Measurements from ENCODE around the gene ERFL.
"Not testable (repeated sequence)": the region's sequence is repeated elsewhere in the genome, so short reads cannot be mapped to it uniquely, and the experiment has no call there.

ERFL gene

GRCh38 chr19:41939861-41940730 lies 11.8 kb upstream of the ERFL start:
- H3K27me3 ChIP-seq (ENCODE audit: control insufficient read depth, insufficient read depth, low read length) = peaks cover 56% of the 10 kb centered on the region
- H3K36me3 ChIP-seq (ENCODE audit: control insufficient read depth, insufficient read depth, low read length) = no peaks in the 10 kb centered on the region
- peak overlapping the region; percentile 61 for H3K4me3 ChIP-seq (ENCODE audit: low read depth, low read length)
- H3K4me1 ChIP-seq (ENCODE audit: control insufficient read depth, insufficient read depth, low read length) = no peaks in the 10 kb centered on the region
- H3K9ac ChIP-seq (ENCODE audit: low read depth, low read length) = no peak overlapping the region
- no peaks in the 10 kb centered on the region for H3K9me3 ChIP-seq (ENCODE audit: control insufficient read depth, insufficient read depth, low read length)

- peaks cover 61% of the 10 kb centered on the region for H3K27me3 ChIP-seq (ENCODE audit: control insufficient read depth, insufficient read depth, low read length)
- H3K9ac ChIP-seq (ENCODE audit: low read depth, low read length); H3K4me1 ChIP-seq (ENCODE audit: control insufficient read depth, insufficient read depth, low read length): not testable (repeated sequence)
Measured at GRCh38 chr19:41939209-41939608, 11.0 kb upstream of the ERFL start.

DNA sequence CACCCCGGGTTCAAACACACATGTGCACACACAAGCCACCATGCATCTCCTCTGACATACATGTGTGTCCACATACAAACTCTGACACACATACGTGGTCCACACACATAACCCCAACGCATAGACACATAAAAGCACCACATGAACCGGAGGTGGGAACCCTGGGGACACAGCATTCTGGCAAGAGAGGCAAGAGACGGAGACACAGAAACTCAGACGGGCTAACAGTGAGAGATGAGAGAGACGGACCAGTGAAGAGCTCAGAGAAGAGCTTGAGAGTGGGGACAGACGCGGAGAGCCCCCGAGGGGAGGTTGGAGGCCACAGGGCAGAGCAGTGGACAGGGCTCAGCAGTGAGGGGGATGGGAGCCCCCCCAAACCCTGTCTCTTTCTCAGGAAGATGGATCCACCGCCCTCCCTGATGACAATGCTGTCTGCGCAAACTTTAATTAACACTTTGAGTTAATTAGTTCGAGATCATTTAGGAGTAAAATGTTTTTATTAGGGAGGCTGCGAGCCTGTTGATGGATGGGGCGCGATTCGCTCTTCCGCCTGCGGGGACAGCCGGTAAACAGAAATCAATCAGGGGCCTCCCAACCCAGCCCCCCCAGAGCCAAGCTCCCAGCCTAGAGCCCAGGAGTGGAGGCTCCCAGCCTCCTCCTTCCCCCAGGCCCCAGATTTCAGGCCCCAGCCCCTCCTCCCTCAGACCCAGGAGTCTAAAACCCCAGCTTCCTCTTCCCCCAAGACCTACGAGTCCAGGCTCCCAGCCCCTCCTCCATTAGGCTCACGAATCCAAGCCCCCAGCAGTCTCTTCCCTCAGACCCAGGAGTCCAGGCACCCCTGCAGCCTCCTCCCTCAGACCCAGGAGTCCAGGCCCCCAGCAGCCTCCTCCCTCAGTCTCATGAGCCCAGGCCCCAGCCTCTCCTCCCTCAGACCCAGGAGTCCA lies 9.5 kb upstream of the ERFL start:
- no peak overlapping the region for H3K4me3 ChIP-seq (ENCODE audit: low read depth, low read length)
- H3K36me3 ChIP-seq (ENCODE audit: control insufficient read depth, insufficient read depth, low read length) = no peaks in the 10 kb centered on the region
- no peaks in the 10 kb centered on the region for H3K4me1 ChIP-seq (ENCODE audit: control insufficient read depth, insufficient read depth, low read length)
- H3K9ac ChIP-seq (ENCODE audit: low read depth, low read length) = no peak overlapping the region
- no peaks in the 10 kb centered on the region for H3K9me3 ChIP-seq (ENCODE audit: control insufficient read depth, insufficient read depth, low read length)
- H3K27me3 ChIP-seq (ENCODE audit: control insufficient read depth, insufficient read depth, low read length) = peaks cover 73% of the 10 kb centered on the region

More at GRCh38 chr19:41939209-41939608, 11.0 kb upstream of the ERFL start:
- not testable (repeated sequence) for H3K9me3 ChIP-seq (ENCODE audit: control insufficient read depth, insufficient read depth, low read length); H3K36me3 ChIP-seq (ENCODE audit: control insufficient read depth, insufficient read depth, low read length); H3K4me3 ChIP-seq (ENCODE audit: low read depth, low read length)

DNA sequence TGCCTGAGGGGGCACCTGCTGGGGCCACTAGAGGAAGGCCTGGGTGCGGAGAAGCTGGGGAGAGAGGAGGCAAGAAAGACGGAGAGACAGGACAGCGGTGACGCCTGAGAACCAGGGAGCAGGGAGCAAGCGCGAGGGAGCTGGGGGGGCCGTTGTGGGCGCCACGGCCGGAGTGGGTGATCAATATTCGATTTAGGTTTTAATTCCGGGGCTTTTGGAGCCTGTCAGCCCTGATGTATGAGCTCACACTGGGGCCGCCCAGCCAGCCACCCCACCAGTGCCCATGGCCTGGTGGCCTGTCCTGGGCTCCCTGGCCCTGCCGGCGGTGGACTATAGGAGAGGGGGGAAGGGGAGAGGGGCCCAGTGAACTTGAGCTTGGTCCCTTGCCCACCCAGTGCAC lies 8.7 kb upstream of the ERFL start:
- peaks cover 77% of the 10 kb centered on the region for H3K27me3 ChIP-seq (ENCODE audit: control insufficient read depth, insufficient read depth, low read length)
- no peaks in the 10 kb centered on the region for H3K9me3 ChIP-seq (ENCODE audit: control insufficient read depth, insufficient read depth, low read length)
- H3K4me1 ChIP-seq (ENCODE audit: control insufficient read depth, insufficient read depth, low read length) = peaks cover 2% of the 10 kb centered on the region
- no peak overlapping the region for H3K4me3 ChIP-seq (ENCODE audit: low read depth, low read length)
- no peaks in the 10 kb centered on the region for H3K36me3 ChIP-seq (ENCODE audit: control insufficient read depth, insufficient read depth, low read length)
- no peak overlapping the region for H3K9ac ChIP-seq (ENCODE audit: low read depth, low read length)

DNA sequence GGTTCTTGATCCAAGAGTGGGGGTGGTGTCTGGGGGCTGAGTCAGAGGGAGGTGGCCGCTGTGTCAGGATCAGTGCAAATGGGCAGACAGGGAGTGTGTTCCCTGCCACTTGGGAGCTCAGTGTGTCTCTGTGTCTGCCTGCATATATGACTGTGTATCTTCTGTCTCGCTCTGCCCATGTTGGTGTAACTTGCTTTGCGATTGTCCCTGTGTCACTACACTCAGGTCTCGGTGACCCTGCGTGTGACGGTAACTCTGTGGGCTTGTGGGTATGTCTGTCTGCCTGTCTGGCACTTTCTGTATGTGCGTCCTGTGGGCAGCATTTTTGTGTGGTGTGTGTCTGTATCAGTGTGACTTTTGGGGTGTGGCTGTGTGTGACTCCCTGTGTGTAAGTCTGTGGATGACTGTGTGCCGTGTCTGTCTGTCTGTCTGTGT lies 8.2 kb upstream of the ERFL start:
- H3K4me1 ChIP-seq (ENCODE audit: control insufficient read depth, insufficient read depth, low read length) = peaks cover 6% of the 10 kb centered on the region
- no peaks in the 10 kb centered on the region for H3K36me3 ChIP-seq (ENCODE audit: control insufficient read depth, insufficient read depth, low read length)
- no peak overlapping the region for H3K9ac ChIP-seq (ENCODE audit: low read depth, low read length)
- H3K9me3 ChIP-seq (ENCODE audit: control insufficient read depth, insufficient read depth, low read length) = no peaks in the 10 kb centered on the region
- peaks cover 77% of the 10 kb centered on the region for H3K27me3 ChIP-seq (ENCODE audit: control insufficient read depth, insufficient read depth, low read length)
- no peak overlapping the region for H3K4me3 ChIP-seq (ENCODE audit: low read depth, low read length)

- no peak overlapping the region for H3K9ac ChIP-seq (ENCODE audit: low read depth, low read length)
- no peaks in the 10 kb centered on the region for H3K9me3 ChIP-seq (ENCODE audit: control insufficient read depth, insufficient read depth, low read length)
- peaks cover 77% of the 10 kb centered on the region for H3K27me3 ChIP-seq (ENCODE audit: control insufficient read depth, insufficient read depth, low read length)
- H3K4me3 ChIP-seq (ENCODE audit: low read depth, low read length) = no peak overlapping the region
- H3K4me1 ChIP-seq (ENCODE audit: control insufficient read depth, insufficient read depth, low read length) = peaks cover 7% of the 10 kb centered on the region
- H3K36me3 ChIP-seq (ENCODE audit: control insufficient read depth, insufficient read depth, low read length) = no peaks in the 10 kb centered on the region
Measured at GRCh38 chr19:41935760-41936415, 7.6 kb upstream of the ERFL start.

GRCh38 chr19:41934849-41935374 lies 6.7 kb upstream of the ERFL start:
- H3K4me1 ChIP-seq (ENCODE audit: control insufficient read depth, insufficient read depth, low read length) = peaks cover 10% of the 10 kb centered on the region
- H3K4me3 ChIP-seq (ENCODE audit: low read depth, low read length) = no peak overlapping the region
- H3K27me3 ChIP-seq (ENCODE audit: control insufficient read depth, insufficient read depth, low read length) = peaks cover 83% of the 10 kb centered on the region
- H3K9ac ChIP-seq (ENCODE audit: low read depth, low read length) = no peak overlapping the region
- H3K9me3 ChIP-seq (ENCODE audit: control insufficient read depth, insufficient read depth, low read length) = no peaks in the 10 kb centered on the region
- no peaks in the 10 kb centered on the region for H3K36me3 ChIP-seq (ENCODE audit: control insufficient read depth, insufficient read depth, low read length)

GRCh38 chr19:41933693-41934426 lies 5.6 kb upstream of the ERFL start:
- Histone ChIP-seq H3K9me3 (ENCODE audit: control insufficient read depth, insufficient read depth, low read length) (no peaks in the 10 kb centered on the region), H3K4me3 (ENCODE audit: low read depth, low read length) (peak overlapping the region; percentile 18), H3K27me3 (ENCODE audit: control insufficient read depth, insufficient read depth, low read length) (peaks cover 90% of the 10 kb centered on the region), H3K9ac (ENCODE audit: low read depth, low read length) (no peak overlapping the region), H3K4me1 (ENCODE audit: control insufficient read depth, insufficient read depth, low read length) (peaks cover 10% of the 10 kb centered on the region), H3K36me3 (ENCODE audit: control insufficient read depth, insufficient read depth, low read length) (no peaks in the 10 kb centered on the region)

DNA sequence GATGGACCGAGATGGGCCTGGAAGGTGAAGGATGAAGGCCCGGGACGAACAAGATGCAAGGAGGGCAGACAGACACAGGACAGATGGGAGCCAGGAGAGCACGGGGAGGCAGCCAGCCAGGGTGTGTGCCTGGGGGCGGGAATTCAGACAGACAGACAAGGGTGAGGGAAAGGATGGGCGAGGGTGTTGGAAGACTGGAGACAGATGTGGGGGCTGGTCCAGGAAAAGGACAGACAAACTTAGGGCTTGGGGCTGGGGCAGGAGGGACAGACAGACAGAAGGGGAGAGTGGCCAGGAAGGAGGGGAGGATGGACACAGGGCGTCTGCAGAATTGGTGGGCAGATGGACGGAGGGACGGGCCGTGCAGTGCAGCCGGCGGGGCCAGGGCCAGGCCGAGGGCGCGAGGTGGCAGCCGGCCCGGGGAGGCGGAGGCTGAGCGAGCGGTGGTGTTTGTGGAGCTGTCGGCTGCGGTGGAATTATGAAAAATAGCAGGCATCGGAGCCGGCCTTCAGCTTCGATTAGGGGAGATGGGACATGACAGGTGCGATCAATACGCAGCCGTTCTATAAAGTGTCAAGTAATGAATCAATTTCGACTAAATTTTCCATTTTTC lies 4.6 kb upstream of the ERFL start:
- Histone ChIP-seq H3K4me1 (ENCODE audit: control insufficient read depth, insufficient read depth, low read length) (peaks cover 12% of the 10 kb centered on the region), H3K9ac (ENCODE audit: low read depth, low read length) (no peak overlapping the region), H3K27me3 (ENCODE audit: control insufficient read depth, insufficient read depth, low read length) (peaks cover 97% of the 10 kb centered on the region), H3K4me3 (ENCODE audit: low read depth, low read length) (peak overlapping the region; percentile 30), H3K36me3 (ENCODE audit: control insufficient read depth, insufficient read depth, low read length) (no peaks in the 10 kb centered on the region), H3K9me3 (ENCODE audit: control insufficient read depth, insufficient read depth, low read length) (no peaks in the 10 kb centered on the region)

DNA sequence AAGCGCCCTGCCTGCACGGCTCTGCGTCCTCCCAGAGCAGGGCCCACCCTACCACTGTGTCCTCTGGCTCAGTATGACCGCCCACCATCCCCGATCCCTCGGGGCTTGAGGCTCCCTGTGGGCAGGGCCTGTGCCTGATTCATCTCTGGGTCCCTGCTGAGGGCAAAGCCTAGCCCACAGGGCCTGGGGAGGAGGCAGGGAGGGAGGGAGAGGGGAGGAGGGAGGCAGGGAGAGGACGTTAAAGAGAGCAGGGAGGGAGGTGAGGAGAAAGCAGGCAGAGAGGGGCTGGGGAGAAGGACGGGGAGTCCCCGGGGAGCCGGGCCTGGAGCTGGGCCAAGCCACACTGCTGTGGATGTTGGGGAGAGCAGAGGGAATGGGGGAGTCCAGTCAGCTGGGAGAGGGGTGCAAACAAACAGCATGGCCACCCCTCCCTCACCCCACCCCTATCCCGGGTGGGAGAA lies 4.0 kb upstream of the ERFL start:
- Histone ChIP-seq H3K9me3 (ENCODE audit: control insufficient read depth, insufficient read depth, low read length) (no peaks in the 10 kb centered on the region), H3K4me3 (ENCODE audit: low read depth, low read length) (peak overlapping the region; percentile 30), H3K4me1 (ENCODE audit: control insufficient read depth, insufficient read depth, low read length) (peaks cover 12% of the 10 kb centered on the region), H3K36me3 (ENCODE audit: control insufficient read depth, insufficient read depth, low read length) (no peaks in the 10 kb centered on the region), H3K27me3 (ENCODE audit: control insufficient read depth, insufficient read depth, low read length) (peaks cover 96% of the 10 kb centered on the region), H3K9ac (ENCODE audit: low read depth, low read length) (no peak overlapping the region)
